Mesodermal cell (in vitro differentiated cells): Measurements from ENCODE around the gene PTK7.
A peak's percentile ranks its signal among the peaks of the same experiment; 100 is the strongest.

Experiments used
- H3K27ac ChIP-seq: 2 replicates; pipeline ENCODE4 v1.7.0; 2013; ENCODE audit warnings: mild to moderate bottlenecking, low read depth, low read length, moderate library complexity; ENCODE audit not compliant: severe bottlenecking
- H3K36me3 ChIP-seq: 2 replicates; pipeline ENCODE4 v1.7.1; 2013; ENCODE audit warnings: mild to moderate bottlenecking, low read length, moderate library complexity; ENCODE audit not compliant: control insufficient read depth, insufficient read depth
- H3K4me1 ChIP-seq: one replicate; pipeline ENCODE4 v1.7.1; 2013; ENCODE audit warnings: mild to moderate bottlenecking, low read length; ENCODE audit not compliant: insufficient read depth, control insufficient read depth, poor library complexity, severe bottlenecking
- H3K4me3 ChIP-seq: 2 replicates; pipeline ENCODE4 v1.7.0; 2013; ENCODE audit warnings: low read length, control low read depth, mild to moderate bottlenecking; ENCODE audit not compliant: insufficient read depth, poor library complexity, severe bottlenecking; ENCODE audit errors: extremely low read depth
- H3K9me3 ChIP-seq: 2 replicates; pipeline ENCODE4 v1.7.1; 2013; ENCODE audit warnings: mild to moderate bottlenecking, low read length, moderate library complexity; ENCODE audit not compliant: control insufficient read depth
- WGBS, 2 experiments: methylation state at CpG; one replicate each; pipeline ENCODE4 v1.1.5; 2013; ENCODE audit warnings: missing lambda C conversion rate in 2 of 2; ENCODE audit not compliant: insufficient coverage in 2 of 2; 5-methylcytosine and 5-hydroxymethylcytosine counted together

Gene PTK7

DNA sequence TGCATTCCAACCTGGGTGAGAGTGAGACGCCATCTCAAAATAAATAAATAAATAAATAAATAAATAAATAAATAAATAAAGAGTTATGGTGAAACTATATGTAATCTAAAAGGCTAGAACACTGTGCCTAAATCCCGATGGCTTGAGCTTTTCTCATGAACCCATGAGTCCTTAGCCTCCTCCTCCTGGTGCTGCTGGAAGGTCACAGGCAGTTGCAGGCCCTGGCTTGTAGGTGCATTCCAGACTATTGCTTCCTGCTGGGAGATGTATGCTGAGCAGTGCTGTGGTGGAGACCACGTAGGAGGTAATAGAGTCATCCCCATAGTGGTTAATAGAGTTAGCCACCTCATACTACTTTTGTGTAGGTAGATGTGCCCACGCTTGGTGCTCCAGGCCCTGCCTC, 12.5 kb downstream of the PTK7 start:
- Histone ChIP-seq H3K36me3 (no peaks in the 10 kb centered on the region), H3K4me3 (no peak overlapping the region), H3K27ac (peak overlapping the region; percentile 84), H3K4me1 (peaks cover 46% of the 10 kb centered on the region), H3K9me3 (no peaks in the 10 kb centered on the region)
- 83 to 93% methylated on average over 2 to 3 of the region's 4 CpGs for WGBS, 2 experiments

DNA sequence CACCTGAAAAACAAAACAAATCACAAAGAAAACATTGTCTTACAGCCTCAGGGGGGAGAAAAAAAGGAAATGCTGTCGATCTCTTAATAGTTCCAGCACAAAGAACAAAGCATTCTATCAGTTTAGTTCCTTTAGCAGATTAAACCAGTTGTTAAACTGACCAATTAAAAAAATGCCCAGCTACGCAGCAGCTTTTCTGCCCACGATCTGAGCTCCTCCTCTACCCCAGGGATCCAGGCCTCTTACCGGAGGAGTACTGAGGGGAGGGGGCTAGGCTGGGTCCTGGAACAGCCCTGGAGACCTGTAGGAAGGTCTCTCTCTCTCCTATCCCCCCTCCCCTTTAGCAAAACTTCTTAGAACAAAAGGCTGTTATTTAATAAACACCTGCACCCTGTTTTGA, 13.4 kb downstream of the PTK7 start:
- Histone ChIP-seq H3K36me3 (no peaks in the 10 kb centered on the region), H3K4me1 (peaks cover 46% of the 10 kb centered on the region), H3K9me3 (no peaks in the 10 kb centered on the region), H3K4me3 (no peak overlapping the region), H3K27ac (peak overlapping the region; percentile 84)
- WGBS, 2 experiments, result no CpG with 5 or more reads among the region's 4 CpGs

- WGBS, 2 experiments, result 17 to 23% methylated on average over 6 to 8 of the region's 8 CpGs
- Histone ChIP-seq H3K9me3 (no peaks in the 10 kb centered on the region), H3K4me1 (peaks cover 46% of the 10 kb centered on the region), H3K36me3 (no peaks in the 10 kb centered on the region), H3K27ac (peak overlapping the region; percentile 84), H3K4me3 (no peak overlapping the region)
Observed at GRCh38 chr6:43089874-43090558, 13.9 kb downstream of the PTK7 start.

- H3K36me3 ChIP-seq, result no peaks in the 10 kb centered on the region
- WGBS, 2 experiments, result no CpG with 5 or more reads among the region's 2 CpGs
- H3K4me1 ChIP-seq, result peaks cover 51% of the 10 kb centered on the region
Observed at GRCh38 chr6:43090559-43090956, 14.4 kb downstream of the PTK7 start.

GRCh38 chr6:43091020-43091419, 14.9 kb downstream of the PTK7 start:
- no peak overlapping the region for H3K4me3 ChIP-seq
- no peaks in the 10 kb centered on the region for H3K9me3 ChIP-seq
- no peaks in the 10 kb centered on the region for H3K36me3 ChIP-seq
- peaks cover 55% of the 10 kb centered on the region for H3K4me1 ChIP-seq
- 82 to 85% methylated on average over 2 of the region's 5 CpGs for WGBS, 2 experiments
- H3K27ac ChIP-seq, result peak overlapping the region; percentile 84

More at GRCh38 chr6:43090559-43090956, 14.4 kb downstream of the PTK7 start:
- H3K9me3 ChIP-seq, result no peaks in the 10 kb centered on the region
- H3K4me3 ChIP-seq, result no peak overlapping the region
- H3K27ac ChIP-seq, result peak overlapping the region; percentile 84

DNA sequence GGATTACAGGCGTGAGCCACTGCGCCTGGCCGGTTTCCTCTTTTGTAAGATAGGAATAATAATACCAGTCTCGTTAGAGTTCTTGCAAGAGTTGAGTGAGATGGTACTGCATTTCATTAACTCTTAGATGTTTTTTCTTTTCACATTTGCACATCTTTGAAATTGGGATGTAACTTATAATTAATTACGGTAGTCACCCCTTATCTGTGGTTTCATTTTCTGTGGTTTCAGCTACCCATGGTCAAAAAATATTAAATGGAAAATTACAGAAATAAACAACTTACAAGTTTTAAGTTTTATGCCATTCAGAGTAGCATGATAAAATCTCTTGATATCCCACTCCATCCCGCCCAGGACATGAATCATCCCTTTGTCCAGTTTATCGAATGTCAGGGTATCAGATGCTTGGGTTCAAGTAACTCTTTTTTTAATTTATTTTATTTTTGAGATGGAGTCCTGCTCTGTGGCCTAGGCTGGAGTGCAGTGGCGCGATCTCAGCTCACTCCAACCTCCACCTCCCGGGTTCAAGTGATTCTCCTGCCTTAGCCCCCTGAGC, 15.4 kb downstream of the PTK7 start:
- no peaks in the 10 kb centered on the region for H3K36me3 ChIP-seq
- 88 to 90% methylated on average over 2 to 7 of the region's 10 CpGs for WGBS, 2 experiments
- H3K9me3 ChIP-seq, result no peaks in the 10 kb centered on the region
- peaks cover 60% of the 10 kb centered on the region for H3K4me1 ChIP-seq
- no peak overlapping the region for H3K27ac ChIP-seq
- no peak overlapping the region for H3K4me3 ChIP-seq

GRCh38 chr6:43092635-43093034, 16.5 kb downstream of the PTK7 start:
- H3K4me3 ChIP-seq, result no peak overlapping the region
- no peaks in the 10 kb centered on the region for H3K9me3 ChIP-seq
- peak overlapping the region; percentile 23 for H3K27ac ChIP-seq
- peaks cover 71% of the 10 kb centered on the region for H3K4me1 ChIP-seq
- no peaks in the 10 kb centered on the region for H3K36me3 ChIP-seq

GRCh38 chr6:43093436-43094289, 17.5 kb downstream of the PTK7 start:
- Histone ChIP-seq H3K4me1 (peaks cover 71% of the 10 kb centered on the region), H3K9me3 (no peaks in the 10 kb centered on the region), H3K4me3 (no peak overlapping the region), H3K27ac (peak overlapping the region; percentile 33), H3K36me3 (no peaks in the 10 kb centered on the region)
- WGBS, 2 experiments, result 80 to 97% methylated on average over 6 to 7 of the region's 9 CpGs

- H3K27ac ChIP-seq, result peak overlapping the region; percentile 81
- no peaks in the 10 kb centered on the region for H3K9me3 ChIP-seq
- WGBS, 2 experiments, result 60 to 62% methylated on average over 6 to 7 of the region's 7 CpGs
- H3K4me3 ChIP-seq, result no peak overlapping the region
- H3K36me3 ChIP-seq, result no peaks in the 10 kb centered on the region
- H3K4me1 ChIP-seq, result peaks cover 48% of the 10 kb centered on the region
Observed at GRCh38 chr6:43095939-43096338, 19.8 kb downstream of the PTK7 start.

- peaks cover 42% of the 10 kb centered on the region for H3K4me1 ChIP-seq
- peak overlapping the region; percentile 81 for H3K27ac ChIP-seq
- H3K9me3 ChIP-seq, result no peaks in the 10 kb centered on the region
- H3K36me3 ChIP-seq, result no peaks in the 10 kb centered on the region
- WGBS, 2 experiments, result 38 to 60% methylated on average over 5 to 7 of the region's 8 CpGs
- H3K4me3 ChIP-seq, result no peak overlapping the region
Observed at GRCh38 chr6:43096451-43097097, 20.5 kb downstream of the PTK7 start.
